Urinary bladder (tissue), 4 donors: ENCODE measurements around the gene IGSF5. TPM values are rescaled to one million over a fixed set of nuclear protein-coding genes. Genes with fewer than 3 reads are reported as not detected.
"Not testable (repeated sequence)": the region's sequence is repeated elsewhere in the genome, so short reads cannot be mapped to it uniquely, and the experiment has no call there.

Experiments used
- DNase-seq: peaks from one replicate; pipeline ENCODE4 v3.0.0-alpha.2; 2015; ENCODE audit errors: extremely low spot score
- H3K27ac ChIP-seq: one replicate; pipeline ENCODE4 v1.5.1; 2013; ENCODE audit warnings: low read depth, mild to moderate bottlenecking, moderate library complexity
- H3K36me3 ChIP-seq: one replicate; pipeline ENCODE4 v1.6.1; 2013; ENCODE audit warnings: mild to moderate bottlenecking, moderate library complexity; ENCODE audit not compliant: insufficient read depth
- H3K4me1 ChIP-seq: one replicate; pipeline ENCODE4 v1.6.1; 2013; ENCODE audit warnings: mild to moderate bottlenecking, moderate library complexity; ENCODE audit not compliant: insufficient read depth
- H3K4me3 ChIP-seq: one replicate; pipeline ENCODE4 v1.5.1; 2013; ENCODE audit warnings: low read depth, low read length
- WGBS: extraction: QIAGEN DNeasy Blood & Tissue Kit; methylation state at CpG from one replicate; pipeline ENCODE4 v1.1.7; 2013; 5-methylcytosine and 5-hydroxymethylcytosine counted together
- polyA plus RNA-seq: library from polyadenylated mRNA; stranded (reverse); fragments of 200-250 nt; gene quantifications from one replicate; pipeline ENCODE4 v1.2.3, GENCODE V29; 2013
- total RNA-seq: library from RNA; depleted of rRNA; stranded (reverse); fragments of >200 nt; gene quantifications from one replicate; pipeline ENCODE4 v1.2.3, GENCODE V29; 2014
- donor health status: healthy with polysubstance abuse.
- donor health status: healthy.

IGSF5 gene
- total and polyA plus RNA-seq, 2 donors, result 0.10 to 0.69 TPM

GRCh38 chr21:39721885-39722284 is 23.1 kb upstream of the IGSF5 start:
- H3K36me3 ChIP-seq, result no peaks in the 10 kb centered on the region
- no peak for DNase-seq
- WGBS, result 96% methylated on average over 1 of the region's 1 CpG

DNA sequence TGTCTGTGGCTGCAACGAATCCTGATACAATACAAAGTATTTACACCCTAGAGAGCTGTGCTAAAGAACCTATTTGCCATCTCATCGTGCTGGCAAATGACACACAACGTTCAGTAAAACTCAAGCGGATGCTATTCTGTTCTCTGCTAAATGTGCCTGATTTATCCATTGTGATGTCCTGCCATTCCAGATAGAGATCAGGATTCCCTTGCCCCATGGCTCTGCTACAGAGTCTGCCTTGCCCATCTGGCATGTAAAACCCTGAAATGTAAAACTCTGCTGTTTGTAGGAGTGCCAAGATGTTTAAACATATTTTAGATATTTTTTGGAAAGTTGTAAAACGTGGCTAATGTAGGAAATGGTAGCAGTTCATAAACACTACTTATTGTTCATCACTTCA is 20.0 kb upstream of the IGSF5 start:
- Histone ChIP-seq H3K4me3 (no peak overlapping the region), H3K36me3 (no peaks in the 10 kb centered on the region), H3K4me1 (no peaks in the 10 kb centered on the region), H3K27ac (no peak overlapping the region)
- 77% methylated on average over 5 of the region's 5 CpGs for WGBS
- DNase-seq, result no peak

More at GRCh38 chr21:39721885-39722284, 23.1 kb upstream of the IGSF5 start:
- H3K27ac ChIP-seq, result no peak overlapping the region
- no peaks in the 10 kb centered on the region for H3K4me1 ChIP-seq
- H3K4me3 ChIP-seq, result no peak overlapping the region

GRCh38 chr21:39726133-39726532 is 18.9 kb upstream of the IGSF5 start:
- Histone ChIP-seq H3K36me3 (no peaks in the 10 kb centered on the region), H3K4me1 (no peaks in the 10 kb centered on the region), H3K4me3 (no peak overlapping the region), H3K27ac (no peak overlapping the region)
- WGBS, result 93% methylated on average over 7 of the region's 7 CpGs
- no peak for DNase-seq

GRCh38 chr21:39727401-39728120 is 17.4 kb upstream of the IGSF5 start:
- 90% methylated on average over 15 of the region's 15 CpGs for WGBS
- Histone ChIP-seq H3K27ac (no peak overlapping the region), H3K4me1 (no peaks in the 10 kb centered on the region), H3K36me3 (no peaks in the 10 kb centered on the region), H3K4me3 (no peak overlapping the region)
- DNase-seq, result no peak

DNA sequence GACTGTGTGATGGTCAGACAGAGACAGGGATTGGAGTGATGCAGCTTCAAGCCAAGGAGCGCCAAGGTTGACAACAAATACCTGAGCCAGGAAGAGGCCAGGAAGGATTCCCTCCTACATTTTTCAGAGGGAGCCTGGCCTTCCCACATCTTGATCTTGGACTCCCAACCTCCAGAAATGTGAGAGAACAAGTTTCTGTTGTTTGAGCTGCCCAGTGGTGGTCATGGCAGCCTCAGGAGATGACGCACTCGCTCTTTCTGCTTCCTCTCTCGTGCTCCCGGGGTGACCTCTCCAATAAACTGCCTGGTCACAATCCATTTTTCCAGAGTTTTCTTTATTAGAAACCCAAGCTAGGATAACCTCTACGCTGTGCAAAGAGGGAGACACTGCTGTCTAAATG is 16.6 kb upstream of the IGSF5 start:
- no peaks in the 10 kb centered on the region for H3K4me1 ChIP-seq
- no peak for DNase-seq
- WGBS, result 86% methylated on average over 6 of the region's 6 CpGs

GRCh38 chr21:39730418-39731157 is 14.4 kb upstream of the IGSF5 start:
- DNase-seq, result no peak
- no peak overlapping the region for H3K4me3 ChIP-seq
- no peaks in the 10 kb centered on the region for H3K4me1 ChIP-seq
- H3K27ac ChIP-seq, result no peak overlapping the region
- WGBS, result 77% methylated on average over 13 of the region's 13 CpGs
- no peaks in the 10 kb centered on the region for H3K36me3 ChIP-seq

More for the DNA sequence above, 16.6 kb upstream of the IGSF5 start:
- H3K36me3 ChIP-seq, result no peaks in the 10 kb centered on the region
- H3K27ac ChIP-seq, result no peak overlapping the region
- H3K4me3 ChIP-seq, result no peak overlapping the region

DNA sequence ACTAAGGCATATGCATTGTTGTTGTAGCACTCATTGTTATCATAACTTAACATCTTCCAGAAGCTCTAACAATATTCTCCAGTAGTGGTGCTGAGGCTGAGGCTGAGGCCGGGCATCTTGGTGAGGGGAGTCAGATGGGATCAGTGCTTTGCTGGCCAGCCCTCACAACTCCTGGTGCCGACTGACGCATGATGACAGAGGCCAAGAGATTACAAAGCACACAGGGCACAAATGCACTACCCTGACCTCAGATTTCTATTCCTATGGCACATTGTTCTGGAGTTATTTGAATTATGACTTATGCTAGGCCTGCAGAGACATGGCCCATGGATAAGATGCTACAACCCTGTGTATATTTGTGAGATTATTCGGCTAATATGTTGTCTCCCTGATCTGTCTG is 8.3 kb upstream of the IGSF5 start:
- no peak overlapping the region for H3K4me3 ChIP-seq
- no peak overlapping the region for H3K27ac ChIP-seq
- WGBS, result 89% methylated on average over 4 of the region's 4 CpGs
- H3K36me3 ChIP-seq, result no peaks in the 10 kb centered on the region
- DNase-seq, result no peak
- H3K4me1 ChIP-seq, result no peaks in the 10 kb centered on the region

- H3K4me1 ChIP-seq, result no peaks in the 10 kb centered on the region
- DNase-seq, result no peak
- H3K4me3 ChIP-seq, result no peak overlapping the region
- no peak overlapping the region for H3K27ac ChIP-seq
- 84% methylated on average over 15 of the region's 15 CpGs for WGBS
- no peaks in the 10 kb centered on the region for H3K36me3 ChIP-seq
These were observed 7.5 kb upstream of the IGSF5 start for GRCh38 chr21:39737376-39738000.

- Histone ChIP-seq H3K27ac (no peak overlapping the region), H3K4me3 (no peak overlapping the region), H3K36me3 (no peaks in the 10 kb centered on the region), H3K4me1 (no peaks in the 10 kb centered on the region)
- DNase-seq, result no peak
- WGBS, result 87% methylated on average over 6 of the region's 6 CpGs
These were observed 6.4 kb upstream of the IGSF5 start for GRCh38 chr21:39738566-39738965.

GRCh38 chr21:39739531-39739930 is 5.5 kb upstream of the IGSF5 start:
- not testable (repeated sequence) for H3K4me3 ChIP-seq, H3K4me1 ChIP-seq, DNase-seq, H3K27ac ChIP-seq, H3K36me3 ChIP-seq
- WGBS, result 93% methylated on average over 5 of the region's 5 CpGs

GRCh38 chr21:39742561-39742960 is 2.4 kb upstream of the IGSF5 start:
- not testable (repeated sequence) for H3K36me3 ChIP-seq, H3K4me1 ChIP-seq, H3K27ac ChIP-seq, H3K4me3 ChIP-seq, DNase-seq
- WGBS, result 83% methylated on average over 4 of the region's 4 CpGs

GRCh38 chr21:39745332-39745731 is 349 bp downstream of the IGSF5 start:
- not testable (repeated sequence) for H3K4me3 ChIP-seq, H3K36me3 ChIP-seq, DNase-seq, H3K4me1 ChIP-seq, H3K27ac ChIP-seq
- WGBS, result 98% methylated on average over 8 of the region's 8 CpGs

GRCh38 chr21:39750670-39751069 is 5.7 kb downstream of the IGSF5 start:
- DNase-seq, result no peak
- Histone ChIP-seq H3K36me3 (no peaks in the 10 kb centered on the region), H3K4me1 (no peaks in the 10 kb centered on the region), H3K27ac (no peak overlapping the region), H3K4me3 (no peak overlapping the region)
- 77% methylated on average over 8 of the region's 8 CpGs for WGBS

DNA sequence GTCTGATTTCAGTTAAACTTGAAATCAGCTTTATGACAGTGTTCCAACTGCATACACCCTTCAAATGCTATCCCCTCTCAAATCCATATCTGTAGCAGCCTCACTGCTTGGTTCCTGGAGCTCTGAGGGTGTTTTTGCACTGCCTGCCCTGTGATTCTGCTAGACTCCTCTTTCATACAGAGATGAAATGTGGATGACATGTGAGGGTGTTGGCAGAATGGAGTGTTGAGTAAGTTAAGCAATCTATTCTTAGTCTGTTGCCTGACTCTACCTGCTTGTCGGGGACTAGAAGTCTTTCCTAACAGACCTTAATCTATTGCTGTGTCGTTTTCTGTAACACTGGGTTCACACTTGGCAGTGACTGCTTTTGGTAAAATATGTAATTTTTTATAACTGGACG is 9.8 kb downstream of the IGSF5 start:
- 61% methylated on average over 3 of the region's 3 CpGs for WGBS
- H3K4me1 ChIP-seq, result no peaks in the 10 kb centered on the region
- no peak overlapping the region for H3K27ac ChIP-seq
- H3K36me3 ChIP-seq, result no peaks in the 10 kb centered on the region
- no peak for DNase-seq
- no peak overlapping the region for H3K4me3 ChIP-seq
